Esophagus muscularis mucosa (tissue), 4 donors: ENCODE data around the gene FER.

ENCODE experiments used
- CTCF ChIP-seq, 3 experiments: fragments of 200-600 bp in 2 of 3; fragments of 450-650 bp in 1 of 3; sonication (generic) in 2 of 3; IDR thresholded peaks; one replicate each; pipeline ENCODE4 v1.5.1; 2017 to 2019; ENCODE audit warnings: antibody characterized with exemption in 3 of 3, mild to moderate bottlenecking in 2 of 3, moderate library complexity in 1 of 3
- EP300 ChIP-seq: sonication (generic); formaldehyde crosslinking; IDR thresholded peaks from one replicate; pipeline ENCODE4 v1.6.1; 2017; ENCODE audit warnings: antibody characterized with exemption
- POLR2A ChIP-seq: fragments of 450-650 bp; IDR thresholded peaks from one replicate; pipeline ENCODE4 v1.6.1; 2017; ENCODE audit warnings: antibody characterized with exemption, moderate library complexity, mild to moderate bottlenecking, low read depth

- TF ChIP-seq CTCF (IDR thresholded peaks at IDR 0.05) (no peak), POLR2A (no peak), EP300 (no peak)
These were observed 329.0 kb downstream of the FER start for GRCh38 chr5:109076741-109077140.
